PC-3 (cell line): ENCODE measurements around the gene ACADL. TPM values are rescaled to one million over a fixed set of nuclear protein-coding genes. Genes with fewer than 3 reads are reported as not detected.
A peak's percentile ranks its signal among the peaks of the same experiment; 100 is the strongest.

Experiments used
- ATAC-seq: fragments of 200-7000 bp; cut with Tn5 transposase; 2 replicates; pipeline ENCODE4 v1.9.1; 2020; ENCODE audit warnings: mild to moderate bottlenecking, moderate library complexity
- BruUV-seq: library from RNA; stranded (reverse); fragments of 400-500 nt; replicated peaks from 2 replicates; lab custom pipeline; 2021; lab: Mats Ljungman, UMichigan
- CTCF ChIA-PET: fragments of 300-600 bp; sonication (Branson Sonifier 250); formaldehyde crosslinking; loops from one replicate; lab custom pipeline; 2022; ENCODE audit warnings: antibody characterized with exemption; lab: Charles Lee
- POLR2A ChIA-PET: fragments of 300-600 bp; sonication (Branson Sonifier 250); formaldehyde crosslinking; loops from one replicate; lab custom pipeline; 2022; ENCODE audit warnings: antibody characterized with exemption; ENCODE audit not compliant: unreplicated experiment; lab: Charles Lee
- DNase-seq: peaks from one replicate; pipeline ENCODE4 v3.0.0-alpha.2; 2015
- H2AFZ ChIP-seq: fragments of 300-600 bp; sonication (generic); 2 replicates; pipeline ENCODE4 v1.6.0; 2016; ENCODE audit warnings: antibody characterized with exemption, low read length
- H3F3A ChIP-seq: fragments of 300-600 bp; sonication (generic); one replicate; pipeline ENCODE4 v1.6.0; 2017; ENCODE audit warnings: antibody characterized with exemption, low read length, control low read depth, mild to moderate bottlenecking; ENCODE audit not compliant: unreplicated experiment
- H3K27ac ChIP-seq: fragments of 300-600 bp; sonication (generic); 2 replicates; pipeline ENCODE4 v1.5.1; 2016; ENCODE audit warnings: mild to moderate bottlenecking, low read length
- H3K27me3 ChIP-seq: fragments of 300-600 bp; sonication (generic); 2 replicates; pipeline ENCODE4 v1.6.1; 2016; ENCODE audit warnings: low read length, mixed read lengths
- H3K36me3 ChIP-seq: fragments of 300-600 bp; sonication (generic); 2 replicates; pipeline ENCODE4 v1.6.1; 2016; ENCODE audit warnings: low read depth, mixed run types, low read length, mixed read lengths
- H3K4me1 ChIP-seq: fragments of 300-600 bp; sonication (generic); 2 replicates; pipeline ENCODE4 v1.5.1; 2016; ENCODE audit warnings: low read length; ENCODE audit not compliant: insufficient read depth
- H3K4me2 ChIP-seq: fragments of 300-600 bp; sonication (generic); 2 replicates; pipeline ENCODE4 v1.6.0; 2016; ENCODE audit warnings: low read length
- H3K4me3 ChIP-seq: fragments of 300-600 bp; sonication (generic); 2 replicates; pipeline ENCODE4 v1.5.1; 2016; ENCODE audit warnings: mild to moderate bottlenecking, low read length, mixed read lengths
- H3K79me2 ChIP-seq: fragments of 300-600 bp; sonication (generic); 2 replicates; pipeline ENCODE4 v1.6.1; 2017; ENCODE audit warnings: low read length, mixed read lengths
- H3K9ac ChIP-seq: fragments of 300-600 bp; sonication (generic); 2 replicates; pipeline ENCODE4 v1.6.0; 2016; ENCODE audit warnings: mild to moderate bottlenecking, low read length
- H3K9me2 ChIP-seq: fragments of 300-600 bp; sonication (generic); replicated peaks from 2 replicates; pipeline ENCODE4 v1.6.1; 2016; ENCODE audit warnings: mixed run types, low read length, mixed read lengths
- H3K9me3 ChIP-seq: fragments of 300-600 bp; sonication (generic); 2 replicates; pipeline ENCODE4 v1.6.1; 2016; ENCODE audit warnings: low read length, mixed read lengths
- H4K20me1 ChIP-seq: fragments of 300-600 bp; sonication (generic); 2 replicates; pipeline ENCODE4 v1.6.1; 2016; ENCODE audit warnings: low read length, mixed read lengths
- CTCF ChIP-seq: fragments of 300-600 bp; sonication (generic); conservative IDR thresholded peaks from 2 replicates; pipeline ENCODE4 v1.5.1; 2017; ENCODE audit warnings: antibody characterized with exemption, low read depth, mild to moderate bottlenecking, low read length
- EZH2 ChIP-seq: fragments of 300-600 bp; sonication (generic); IDR thresholded peaks from one replicate; pipeline ENCODE4 v1.6.1; 2017; ENCODE audit warnings: antibody characterized with exemption, mild to moderate bottlenecking, low read length; ENCODE audit not compliant: unreplicated experiment
- EZH2phosphoT487 ChIP-seq: fragments of 300-600 bp; sonication (generic); IDR thresholded peaks from 2 replicates; pipeline ENCODE4 v1.6.1; 2018; ENCODE audit warnings: mild to moderate bottlenecking, antibody characterized with exemption, low read length, borderline replicate concordance
- intact Hi-C: fragments of 100-400 bp; cut with micrococcal nuclease; formaldehyde crosslinking; loops from 2 replicates; pipeline ENCODE4 v1.9.0; 2023
- total RNA-seq: library from RNA; depleted of rRNA; stranded (reverse); fragments of >200 nt; gene quantifications from 2 replicates; pipeline ENCODE4 v1.2.3, GENCODE V29; 2014

ACADL gene
- total RNA-seq, 1 experiment from 2014 or later = 0.07 TPM

GRCh38 chr2:210170196-210170445 lies 55.1 kb downstream of the ACADL start:
- H3K36me3 ChIP-seq = no peaks in the 10 kb centered on the region
- H3K4me3 ChIP-seq = peak overlapping the region; percentile 75
- H3F3A ChIP-seq = peaks cover 6% of the 10 kb centered on the region
- CTCF ChIA-PET = no interaction called here
- BruUV-seq = TSS peak; percentile 61
- H3K9me2 ChIP-seq = no peaks in the 10 kb centered on the region
- H3K27me3 ChIP-seq = no peaks in the 10 kb centered on the region
- peak overlapping the region; percentile 56 for H3K9ac ChIP-seq
- DNase-seq (no peak), ATAC-seq (no peak)
- H4K20me1 ChIP-seq = no peaks in the 10 kb centered on the region
- POLR2A ChIA-PET = no interaction called here
- peak overlapping the region; percentile 96 for H2AFZ ChIP-seq
- peak overlapping the region; percentile 86 for H3K4me2 ChIP-seq
- H3K27ac ChIP-seq = peak overlapping the region; percentile 60
- peaks cover 17% of the 10 kb centered on the region for H3K4me1 ChIP-seq
- TF ChIP-seq EZH2phosphoT487 = no peak
- no peak for TF ChIP-seq EZH2
- no peak for TF ChIP-seq CTCF
- peaks cover 14% of the 10 kb centered on the region; the same call in 1 of the 2 replicates for H3K79me2 ChIP-seq
- no peaks in the 10 kb centered on the region for H3K9me3 ChIP-seq
- intact Hi-C loops = loop anchor here (2.0 to 5.0 kb wide), 3 partner anchors 83 to 307 kb away; partner anchors contain the start of genes LANCL1 and RPE

GRCh38 chr2:210169516-210170195 lies 55.6 kb downstream of the ACADL start:
- H3K4me2 ChIP-seq = peak overlapping the region; percentile 86

More at GRCh38 chr2:210169516-210170195, 55.6 kb downstream of the ACADL start:
- TF ChIP-seq CTCF (no peak), EZH2 (no peak), EZH2phosphoT487 (no peak)
- intact Hi-C loops = loop anchor here (2.0 to 5.0 kb wide), 3 partner anchors 82 to 307 kb away; partner anchors contain the start of genes LANCL1 and RPE
- H3K9me2 ChIP-seq = no peaks in the 10 kb centered on the region
- BruUV-seq = no TSS peak
- H2AFZ ChIP-seq = peak overlapping the region; percentile 96
- peak; percentile 36 for DNase-seq
- H3K27me3 ChIP-seq = no peaks in the 10 kb centered on the region
- H3K36me3 ChIP-seq = no peaks in the 10 kb centered on the region
- CTCF ChIA-PET = no interaction called here
- peak overlapping the region; percentile 75 for H3K4me3 ChIP-seq
- peak overlapping the region; percentile 56 for H3K9ac ChIP-seq
- H3F3A ChIP-seq = peaks cover 6% of the 10 kb centered on the region
- no peaks in the 10 kb centered on the region for H3K9me3 ChIP-seq
- POLR2A ChIA-PET = no interaction called here
- peak overlapping the region; percentile 60 for H3K27ac ChIP-seq
- no peak for ATAC-seq
- peaks cover 17% of the 10 kb centered on the region for H3K4me1 ChIP-seq
- H3K79me2 ChIP-seq = peaks cover 14% of the 10 kb centered on the region; the same call in 1 of the 2 replicates
- no peaks in the 10 kb centered on the region for H4K20me1 ChIP-seq
